Chondrocyte (in vitro differentiated cells): ENCODE results near the gene UBAP1. TPM values are rescaled to one million over a fixed set of nuclear protein-coding genes. Genes with fewer than 3 reads are reported as not detected.

Experiments used
- DNase-seq: peaks from one replicate; pipeline ENCODE4 v3.0.0; 2021; ENCODE audit warnings: mixed read lengths, low spot score
- H3K27ac Mint-ChIP-seq: one replicate; pipeline ENCODE4 v1.8.0; 2021; ENCODE audit warnings: mild to moderate bottlenecking, moderate library complexity, mixed read lengths; ENCODE audit not compliant: unreplicated experiment
- H3K27me3 Mint-ChIP-seq: 2 replicates; pipeline ENCODE4 v1.8.0; 2021; ENCODE audit warnings: low read depth, mixed read lengths
- H3K36me3 Mint-ChIP-seq: 2 replicates; pipeline ENCODE4 v1.8.0; 2021; ENCODE audit warnings: low read depth, mixed read lengths
- H3K4me1 Mint-ChIP-seq: 2 replicates; pipeline ENCODE4 v1.8.0; 2021; ENCODE audit warnings: low read depth, mild to moderate bottlenecking, mixed read lengths
- H3K4me3 Mint-ChIP-seq: one replicate; pipeline ENCODE4 v1.8.0; 2021; ENCODE audit warnings: mild to moderate bottlenecking, moderate library complexity, mixed read lengths; ENCODE audit not compliant: unreplicated experiment
- H3K9me3 Mint-ChIP-seq: 2 replicates; pipeline ENCODE4 v1.8.0; 2021; ENCODE audit warnings: low read depth, mixed read lengths
- total RNA-seq: library from RNA; stranded (reverse); gene quantifications from 3 replicates; pipeline ENCODE4 v1.2.1, GENCODE V29; 2021
- TF ChIP-seq, protein P1 (sequence below): fragments of 200-600 bp; sonication (generic); IDR thresholded peaks from 2 replicates; pipeline ENCODE4 v1.5.0; 2021; ENCODE audit warnings: antibody characterized with exemption, mild to moderate bottlenecking, moderate library complexity

The UBAP1 gene
- total RNA-seq, 1 donor from 2014 or later = 33.3 TPM

DNA sequence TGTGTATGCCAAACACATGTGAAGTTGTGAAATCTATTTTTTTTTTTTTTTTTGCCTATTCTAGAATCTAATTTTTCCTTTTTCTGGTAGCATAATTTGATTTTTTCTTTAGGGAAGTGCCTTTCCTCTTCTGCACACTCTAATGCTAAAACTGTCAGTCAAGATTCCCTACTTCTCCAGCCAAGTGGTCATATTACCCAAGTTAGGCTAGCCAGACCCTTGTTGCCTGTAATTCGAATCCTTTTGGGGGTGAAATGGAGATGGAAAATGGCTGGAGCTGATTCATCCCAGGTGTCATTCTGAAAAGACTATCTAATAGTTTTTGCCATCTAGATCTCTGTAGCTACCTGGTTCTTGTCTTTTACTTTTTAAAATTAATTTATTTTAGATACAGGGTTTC, 24.8 kb upstream of the UBAP1 start:
- H3K27me3 Mint-ChIP-seq = peaks cover 4% of the 10 kb centered on the region
- no peak for DNase-seq
- no peak overlapping the region for H3K27ac Mint-ChIP-seq
- no peaks in the 10 kb centered on the region for H3K4me1 Mint-ChIP-seq
- no peak overlapping the region for H3K4me3 Mint-ChIP-seq
- TF ChIP-seq, protein P1, sequence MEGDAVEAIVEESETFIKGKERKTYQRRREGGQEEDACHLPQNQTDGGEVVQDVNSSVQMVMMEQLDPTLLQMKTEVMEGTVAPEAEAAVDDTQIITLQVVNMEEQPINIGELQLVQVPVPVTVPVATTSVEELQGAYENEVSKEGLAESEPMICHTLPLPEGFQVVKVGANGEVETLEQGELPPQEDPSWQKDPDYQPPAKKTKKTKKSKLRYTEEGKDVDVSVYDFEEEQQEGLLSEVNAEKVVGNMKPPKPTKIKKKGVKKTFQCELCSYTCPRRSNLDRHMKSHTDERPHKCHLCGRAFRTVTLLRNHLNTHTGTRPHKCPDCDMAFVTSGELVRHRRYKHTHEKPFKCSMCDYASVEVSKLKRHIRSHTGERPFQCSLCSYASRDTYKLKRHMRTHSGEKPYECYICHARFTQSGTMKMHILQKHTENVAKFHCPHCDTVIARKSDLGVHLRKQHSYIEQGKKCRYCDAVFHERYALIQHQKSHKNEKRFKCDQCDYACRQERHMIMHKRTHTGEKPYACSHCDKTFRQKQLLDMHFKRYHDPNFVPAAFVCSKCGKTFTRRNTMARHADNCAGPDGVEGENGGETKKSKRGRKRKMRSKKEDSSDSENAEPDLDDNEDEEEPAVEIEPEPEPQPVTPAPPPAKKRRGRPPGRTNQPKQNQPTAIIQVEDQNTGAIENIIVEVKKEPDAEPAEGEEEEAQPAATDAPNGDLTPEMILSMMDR = no peak
- H3K9me3 Mint-ChIP-seq = no peaks in the 10 kb centered on the region
- H3K36me3 Mint-ChIP-seq = no peaks in the 10 kb centered on the region

DNA sequence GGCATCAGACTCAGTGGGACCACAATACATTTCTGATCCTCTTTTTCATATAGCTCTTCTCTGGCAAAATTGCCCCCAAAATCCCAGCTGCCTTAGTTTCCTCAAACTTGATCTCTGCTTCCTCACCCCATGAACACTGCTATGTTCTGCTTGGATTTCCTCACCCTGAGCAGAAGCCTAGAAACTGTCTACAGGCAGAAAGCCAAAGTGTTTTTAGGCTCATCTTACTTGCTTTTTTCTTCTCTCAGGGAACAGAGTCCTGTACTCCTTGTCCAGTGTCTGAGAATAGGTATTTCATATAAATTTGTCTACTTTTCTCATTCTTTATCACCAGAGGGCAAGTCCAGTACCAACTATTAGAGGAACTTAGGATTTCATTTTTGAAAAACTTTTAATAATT, 21.5 kb upstream of the UBAP1 start:
- Mint-ChIP-seq H3K27me3 (no peaks in the 10 kb centered on the region), H3K27ac (no peak overlapping the region), H3K9me3 (no peaks in the 10 kb centered on the region), H3K4me3 (no peak overlapping the region), H3K4me1 (no peaks in the 10 kb centered on the region), H3K36me3 (no peaks in the 10 kb centered on the region)
- no peak for DNase-seq
- TF ChIP-seq, protein P1 = no peak

DNA sequence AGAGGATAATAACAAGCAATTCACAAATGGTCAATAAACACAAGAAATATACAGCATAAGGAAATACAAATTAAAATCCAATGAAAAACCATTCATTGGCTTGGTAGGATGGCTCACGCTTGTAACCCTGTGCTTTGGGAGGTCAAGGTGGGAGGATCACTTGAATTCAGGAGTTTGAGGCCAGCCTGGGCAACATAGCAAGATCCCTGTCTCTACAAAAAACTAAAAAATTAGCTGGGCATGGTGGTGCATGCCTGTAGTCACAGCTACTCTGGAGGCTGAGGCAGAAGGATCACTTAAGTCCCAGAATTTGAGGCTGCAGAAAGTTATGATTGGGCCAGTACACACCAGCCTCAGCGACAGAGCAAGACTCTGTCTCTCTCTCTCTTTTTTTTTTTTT, 20.9 kb upstream of the UBAP1 start:
- Mint-ChIP-seq H3K4me1 (no peaks in the 10 kb centered on the region), H3K36me3 (no peaks in the 10 kb centered on the region), H3K9me3 (no peaks in the 10 kb centered on the region), H3K27ac (no peak overlapping the region), H3K4me3 (no peak overlapping the region), H3K27me3 (no peaks in the 10 kb centered on the region)
- DNase-seq = no peak
- TF ChIP-seq, protein P1 = no peak

DNA sequence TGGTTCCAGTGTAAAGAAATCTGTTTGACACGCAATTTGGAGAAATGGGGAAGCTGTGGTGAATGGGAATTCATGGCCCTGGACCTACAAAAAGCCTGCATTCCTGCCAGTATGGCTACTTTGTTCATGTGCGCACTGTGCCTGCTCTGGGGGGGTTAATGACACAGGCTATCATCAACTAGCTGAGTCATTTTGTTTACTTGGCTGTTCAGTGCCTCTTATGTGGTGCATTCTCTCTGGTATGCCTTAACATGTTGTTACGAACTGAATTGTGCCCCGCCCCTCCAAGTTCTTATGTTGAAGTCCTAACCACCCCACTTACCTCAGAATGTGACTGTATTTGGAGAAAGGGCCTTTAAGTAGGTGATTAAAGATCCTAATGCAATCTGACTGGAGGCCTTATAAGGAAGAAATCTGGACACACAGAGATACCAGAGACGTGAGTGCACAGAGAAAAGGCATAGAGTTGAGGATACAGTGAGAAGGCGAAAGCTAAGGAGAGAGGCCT, 20.4 kb upstream of the UBAP1 start:
- Mint-ChIP-seq H3K27me3 (no peaks in the 10 kb centered on the region), H3K9me3 (no peaks in the 10 kb centered on the region), H3K4me3 (no peak overlapping the region), H3K36me3 (no peaks in the 10 kb centered on the region), H3K27ac (no peak overlapping the region), H3K4me1 (no peaks in the 10 kb centered on the region)
- no peak for DNase-seq
- TF ChIP-seq, protein P1 = no peak

DNA sequence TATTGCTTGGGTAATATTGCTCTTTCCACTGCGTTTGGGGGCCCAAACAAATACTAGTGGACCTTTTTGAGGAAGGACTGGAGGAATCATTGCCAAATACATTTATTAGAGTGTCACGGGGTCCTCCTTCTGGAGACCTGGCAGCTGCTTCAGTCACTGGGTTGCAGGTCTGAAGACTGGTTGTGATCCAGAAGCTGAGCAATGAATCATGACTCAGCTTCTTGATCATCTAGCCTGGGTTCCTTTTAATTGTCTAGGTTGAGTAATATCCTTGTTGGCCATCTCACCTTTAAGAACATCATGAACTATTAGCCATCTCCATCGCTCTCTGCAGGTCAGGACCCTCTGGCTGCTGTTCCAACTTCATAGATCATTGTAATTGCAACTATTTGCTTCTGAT, 15.4 kb upstream of the UBAP1 start:
- Mint-ChIP-seq H3K4me1 (no peaks in the 10 kb centered on the region), H3K27me3 (no peaks in the 10 kb centered on the region), H3K36me3 (no peaks in the 10 kb centered on the region), H3K9me3 (no peaks in the 10 kb centered on the region), H3K4me3 (no peak overlapping the region), H3K27ac (no peak overlapping the region)
- TF ChIP-seq, protein P1 = no peak
- no peak for DNase-seq
